OCI-LY7 (cell line): ENCODE measurements around the gene RBBP5. TPM values are rescaled to one million over a fixed set of nuclear protein-coding genes. Genes with fewer than 3 reads are reported as not detected.
A peak's percentile ranks its signal among the peaks of the same experiment; 100 is the strongest.

ENCODE experiments used
- BruUV-seq: library from RNA; stranded (reverse); fragments of 400-500 nt; replicated peaks from 2 replicates; lab custom pipeline; 2021; lab: Mats Ljungman, UMichigan
- CTCF ChIA-PET: fragments of 300-600 bp; sonication (Branson Sonifier 250); formaldehyde crosslinking; loops from one replicate; lab custom pipeline; 2022; ENCODE audit warnings: antibody characterized with exemption; ENCODE audit not compliant: unreplicated experiment; lab: Charles Lee
- POLR2A ChIA-PET: fragments of 300-600 bp; sonication (Branson Sonifier 250); formaldehyde crosslinking; loops from one replicate; lab custom pipeline; 2022; ENCODE audit warnings: antibody characterized with exemption; lab: Charles Lee
- DNase-seq: peaks from one replicate; pipeline ENCODE4 v3.0.0-alpha.2; 2015; ENCODE audit warnings: low spot score
- H2AFZ ChIP-seq: fragments of 200-600 bp; sonication (generic), shearing (Covaris generic); 2 replicates; pipeline ENCODE4 v1.6.1; 2014; ENCODE audit warnings: mild to moderate bottlenecking, antibody characterized with exemption, low read length, moderate library complexity
- H3K27ac ChIP-seq: fragments of 200-600 bp; sonication (generic); 2 replicates; pipeline ENCODE4 v1.5.1; 2014; ENCODE audit warnings: mixed run types, low read depth, mild to moderate bottlenecking, moderate library complexity, low read length, inconsistent platforms; ENCODE audit not compliant: poor library complexity, severe bottlenecking
- H3K36me3 ChIP-seq: fragments of 200-600 bp; sonication (generic); 2 replicates; pipeline ENCODE4 v1.6.1; 2014; ENCODE audit warnings: mild to moderate bottlenecking, antibody characterized with exemption, low read length, moderate library complexity, mixed read lengths; ENCODE audit not compliant: insufficient read depth
- H3K4me1 ChIP-seq: fragments of 200-600 bp; sonication (generic); 2 replicates; pipeline ENCODE4 v1.5.1; 2014; ENCODE audit warnings: mild to moderate bottlenecking, low read length; ENCODE audit not compliant: insufficient read depth, poor library complexity, severe bottlenecking
- H3K4me2 ChIP-seq: fragments of 200-600 bp; sonication (generic); 2 replicates; pipeline ENCODE4 v1.6.1; 2014; ENCODE audit warnings: mild to moderate bottlenecking, low read length
- H3K4me3 ChIP-seq: fragments of 200-600 bp; sonication (generic); 2 replicates; pipeline ENCODE4 v1.5.1; 2014; ENCODE audit warnings: mild to moderate bottlenecking, low read depth, low read length; ENCODE audit not compliant: poor library complexity, severe bottlenecking
- H3K79me2 ChIP-seq: fragments of 200-600 bp; sonication (generic); 2 replicates; pipeline ENCODE4 v1.6.1; 2016; ENCODE audit warnings: low read depth, mild to moderate bottlenecking, low read length, moderate library complexity, mixed read lengths; ENCODE audit not compliant: insufficient read depth
- H3K9me2 ChIP-seq: fragments of 200-600 bp; sonication (generic); 2 replicates; pipeline ENCODE4 v1.6.1; 2016; ENCODE audit warnings: mild to moderate bottlenecking, low read length, mixed read lengths; ENCODE audit not compliant: insufficient read depth
- H3K9me3 ChIP-seq: fragments of 200-600 bp; sonication (generic); 2 replicates; pipeline ENCODE4 v1.6.1; 2014; ENCODE audit warnings: mild to moderate bottlenecking, mixed run types, low read length, mixed read lengths
- H4K20me1 ChIP-seq: fragments of 200-600 bp; sonication (generic); 2 replicates; pipeline ENCODE4 v1.6.1; 2014; ENCODE audit warnings: mild to moderate bottlenecking, antibody characterized with exemption, low read length, moderate library complexity, mixed read lengths; ENCODE audit not compliant: insufficient read depth
- CTCF ChIP-seq: fragments of 200-600 bp; sonication (generic); conservative IDR thresholded peaks from 2 replicates; pipeline ENCODE4 v1.5.1; 2014; ENCODE audit warnings: mild to moderate bottlenecking, antibody characterized with exemption, low read length, moderate library complexity, mixed read lengths
- EZH2phosphoT487 ChIP-seq: fragments of 200-600 bp; sonication (generic); IDR thresholded peaks from 2 replicates; pipeline ENCODE4 v1.6.1; 2018; ENCODE audit warnings: low read depth, borderline replicate concordance, mild to moderate bottlenecking, mixed run types, antibody characterized with exemption, low read length, moderate library complexity, mixed read lengths
- intact Hi-C: fragments of 100-400 bp; cut with micrococcal nuclease; formaldehyde crosslinking; loops from one replicate; pipeline ENCODE4 v1.10.0; 2022; ENCODE audit not compliant: unreplicated experiment
- total RNA-seq, 2 experiments: library from RNA; depleted of rRNA in 1 of 2; stranded (reverse); fragments of >200 nt in 1 of 2; shearing (Covaris generic) in 1 of 2; gene quantifications; 2 replicates each; pipeline ENCODE4 v1.2.3, GENCODE V29; 2014 to 2022

RBBP5 gene
- total RNA-seq, 2 experiments from 2014 or later = 11.9 to 17.4 TPM

- no TSS peak for BruUV-seq
Observed at GRCh38 chr1:205068001-205068400, 53.8 kb downstream of the RBBP5 start.

GRCh38 chr1:205067031-205067430 lies 54.7 kb downstream of the RBBP5 start:
- POLR2A ChIA-PET = no interaction called here
- CTCF ChIA-PET = no interaction called here
- H3K79me2 ChIP-seq = no peaks in the 10 kb centered on the region
- no peaks in the 10 kb centered on the region for H3K4me1 ChIP-seq
- no peak for DNase-seq
- no peak overlapping the region for H3K4me3 ChIP-seq
- intact Hi-C loops = loop anchor here (10.0 kb wide), 1 partner anchor 188 kb away; no protein-coding TSS in a partner anchor
- no peaks in the 10 kb centered on the region for H3K9me3 ChIP-seq
- H3K4me2 ChIP-seq = no peak overlapping the region
- no TSS peak for BruUV-seq
- no peaks in the 10 kb centered on the region for H4K20me1 ChIP-seq
- H2AFZ ChIP-seq = no peak overlapping the region
- no peak overlapping the region for H3K27ac ChIP-seq
- no peaks in the 10 kb centered on the region for H3K9me2 ChIP-seq
- no peaks in the 10 kb centered on the region for H3K36me3 ChIP-seq
- TF ChIP-seq EZH2phosphoT487 = no peak
- no peak for TF ChIP-seq CTCF

More at GRCh38 chr1:205068001-205068400, 53.8 kb downstream of the RBBP5 start:
- Histone ChIP-seq H3K27ac (no peak overlapping the region), H3K9me2 (no peaks in the 10 kb centered on the region), H2AFZ (no peak overlapping the region), H4K20me1 (no peaks in the 10 kb centered on the region), H3K4me3 (no peak overlapping the region), H3K36me3 (no peaks in the 10 kb centered on the region), H3K9me3 (no peaks in the 10 kb centered on the region), H3K4me2 (no peak overlapping the region), H3K4me1 (no peaks in the 10 kb centered on the region), H3K79me2 (no peaks in the 10 kb centered on the region)
- intact Hi-C loops = loop anchor here (10.0 kb wide), 1 partner anchor 187 kb away; no protein-coding TSS in a partner anchor
- TF ChIP-seq CTCF (no peak), EZH2phosphoT487 (no peak)
- ChIA-PET CTCF (no interaction called here), POLR2A (no interaction called here)
- no peak for DNase-seq

DNA sequence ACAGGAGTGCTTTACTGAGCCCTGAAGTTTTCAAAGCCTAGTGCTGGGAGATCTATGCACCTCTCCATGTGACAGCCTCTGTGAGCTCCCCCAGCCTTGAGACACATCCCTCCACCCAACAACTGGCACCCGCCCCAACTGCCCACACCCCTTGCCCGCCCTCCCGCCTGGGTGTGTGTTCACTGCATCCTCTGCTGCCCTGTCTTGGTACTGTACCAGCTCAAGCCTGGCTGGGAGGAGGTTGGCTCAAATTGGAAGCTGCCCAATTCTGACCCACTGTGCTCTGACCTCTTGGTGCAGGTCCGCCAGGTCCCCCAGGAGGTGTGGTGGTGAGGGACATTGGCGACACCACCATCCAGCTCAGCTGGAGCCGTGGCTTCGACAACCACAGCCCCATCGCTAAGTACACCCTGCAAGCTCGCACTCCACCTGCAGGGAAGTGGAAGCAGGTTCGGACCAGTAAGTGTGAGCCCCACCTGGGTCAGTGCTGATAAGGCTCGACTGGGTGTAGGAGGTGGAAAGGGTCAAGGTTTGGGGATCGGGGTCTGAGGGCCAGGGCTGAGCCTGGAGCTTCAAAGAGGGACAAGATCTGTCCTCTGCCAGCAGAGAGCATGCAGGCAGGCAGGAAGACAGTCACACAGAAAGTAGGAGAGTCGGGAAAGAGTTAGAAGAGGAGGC lies 55.5 kb downstream of the RBBP5 start:
- Histone ChIP-seq H3K9me3 (no peaks in the 10 kb centered on the region), H3K27ac (no peak overlapping the region), H4K20me1 (no peaks in the 10 kb centered on the region), H3K4me3 (no peak overlapping the region), H3K79me2 (no peaks in the 10 kb centered on the region), H3K36me3 (no peaks in the 10 kb centered on the region), H3K9me2 (no peaks in the 10 kb centered on the region), H2AFZ (no peak overlapping the region), H3K4me2 (no peak overlapping the region), H3K4me1 (no peaks in the 10 kb centered on the region)
- no TSS peak for BruUV-seq
- ChIA-PET POLR2A (no interaction called here), CTCF (no interaction called here)
- intact Hi-C loops = loop anchor here (10.0 kb wide), 1 partner anchor 189 kb away; no protein-coding TSS in a partner anchor
- peak; percentile 7 for DNase-seq
- TF ChIP-seq EZH2phosphoT487 (no peak), CTCF (peak; percentile 64; the same call in 1 of the 2 replicates)
